Parathyroid adenoma (tissue), 2 donors: ENCODE measurements around the gene GADD45A.
A peak's percentile ranks its signal among the peaks of the same experiment; 100 is the strongest.

Source experiments
- H2AFZ ChIP-seq: fragments of 300-600 bp; sonication (generic); one replicate; pipeline ENCODE4 v1.7.0; 2017; ENCODE audit warnings: antibody characterized with exemption, mild to moderate bottlenecking
- H3K27ac ChIP-seq: fragments of 300-600 bp; sonication (generic); one replicate; pipeline ENCODE4 v1.7.0; 2017
- H3K27me3 ChIP-seq: fragments of 300-600 bp; sonication (generic); one replicate; pipeline ENCODE4 v1.7.0; 2017; ENCODE audit warnings: low read length; ENCODE audit not compliant: control insufficient read depth, insufficient read depth
- H3K36me3 ChIP-seq: fragments of 300-600 bp; sonication (generic); one replicate; pipeline ENCODE4 v1.7.0; 2017; ENCODE audit warnings: low read length; ENCODE audit not compliant: control insufficient read depth, insufficient read depth
- H3K4me1 ChIP-seq: fragments of 300-600 bp; sonication (generic); one replicate; pipeline ENCODE4 v1.7.0; 2017; ENCODE audit warnings: control low read depth
- H3K4me2 ChIP-seq: fragments of 300-600 bp; sonication (generic); one replicate; pipeline ENCODE4 v1.7.0; 2017; ENCODE audit warnings: low read length
- H3K4me3 ChIP-seq: fragments of 300-600 bp; sonication (generic); one replicate; pipeline ENCODE4 v1.7.0; 2017; ENCODE audit warnings: low read depth, low read length
- H3K79me2 ChIP-seq: fragments of 300-600 bp; sonication (generic); one replicate; pipeline ENCODE4 v1.7.0; 2017; ENCODE audit warnings: control low read depth
- H3K9ac ChIP-seq: fragments of 300-600 bp; sonication (generic); one replicate; pipeline ENCODE4 v1.7.0; 2017; ENCODE audit warnings: mild to moderate bottlenecking
- H3K9me3 ChIP-seq: fragments of 300-600 bp; sonication (generic); one replicate; pipeline ENCODE4 v1.7.0; 2017; ENCODE audit warnings: low read length; ENCODE audit not compliant: control insufficient read depth
- CTCF ChIP-seq: fragments of 300-600 bp; sonication (generic); IDR thresholded peaks from one replicate; pipeline ENCODE4 v1.7.0; 2017; ENCODE audit warnings: antibody characterized with exemption, mild to moderate bottlenecking
- donor health status: primary hyperparathyroidism.

Gene GADD45A

GRCh38 chr1:67645495-67646144, 39.4 kb upstream of the GADD45A start:
- Histone ChIP-seq H3K9me3 (no peaks in the 10 kb centered on the region), H3K4me1 (peaks cover 24% of the 10 kb centered on the region), H3K27me3 (no peaks in the 10 kb centered on the region), H3K9ac (no peak overlapping the region), H3K4me2 (no peak overlapping the region), H2AFZ (peak overlapping the region; percentile 28), H3K36me3 (no peaks in the 10 kb centered on the region), H3K4me3 (no peak overlapping the region), H3K79me2 (no peaks in the 10 kb centered on the region), H3K27ac (peak overlapping the region; percentile 90)
- no peak for TF ChIP-seq CTCF

GRCh38 chr1:67646145-67647035, 38.6 kb upstream of the GADD45A start:
- H3K9ac ChIP-seq = no peak overlapping the region
- H3K36me3 ChIP-seq = no peaks in the 10 kb centered on the region
- peaks cover 24% of the 10 kb centered on the region for H3K4me1 ChIP-seq
- no peaks in the 10 kb centered on the region for H3K9me3 ChIP-seq
- peak overlapping the region; percentile 28 for H2AFZ ChIP-seq
- peak overlapping the region; percentile 1 for H3K4me3 ChIP-seq
- H3K79me2 ChIP-seq = no peaks in the 10 kb centered on the region
- peak overlapping the region; percentile 7 for H3K4me2 ChIP-seq
- H3K27me3 ChIP-seq = no peaks in the 10 kb centered on the region
- H3K27ac ChIP-seq = peak overlapping the region; percentile 90
- no peak for TF ChIP-seq CTCF

- no peak for TF ChIP-seq CTCF
- H3K9me3 ChIP-seq = no peaks in the 10 kb centered on the region
- peak overlapping the region; percentile 56 for H2AFZ ChIP-seq
- H3K4me2 ChIP-seq = peak overlapping the region; percentile 7
- peaks cover 24% of the 10 kb centered on the region for H3K4me1 ChIP-seq
- H3K79me2 ChIP-seq = no peaks in the 10 kb centered on the region
- H3K9ac ChIP-seq = no peak overlapping the region
- peak overlapping the region; percentile 1 for H3K4me3 ChIP-seq
- H3K27ac ChIP-seq = peak overlapping the region; percentile 90
- no peaks in the 10 kb centered on the region for H3K27me3 ChIP-seq
- no peaks in the 10 kb centered on the region for H3K36me3 ChIP-seq
Observed at GRCh38 chr1:67647036-67647798, 37.8 kb upstream of the GADD45A start.

GRCh38 chr1:67647814-67648358, 37.1 kb upstream of the GADD45A start:
- TF ChIP-seq CTCF = no peak
- H3K36me3 ChIP-seq = no peaks in the 10 kb centered on the region
- H2AFZ ChIP-seq = peak overlapping the region; percentile 56
- no peak overlapping the region for H3K9ac ChIP-seq
- H3K79me2 ChIP-seq = no peaks in the 10 kb centered on the region
- no peak overlapping the region for H3K4me3 ChIP-seq
- peak overlapping the region; percentile 90 for H3K27ac ChIP-seq
- H3K9me3 ChIP-seq = no peaks in the 10 kb centered on the region
- H3K4me2 ChIP-seq = peak overlapping the region; percentile 7
- H3K27me3 ChIP-seq = no peaks in the 10 kb centered on the region
- peaks cover 25% of the 10 kb centered on the region for H3K4me1 ChIP-seq
